ENCODE results near the gene KRT77.

Gene KRT77

DNA sequence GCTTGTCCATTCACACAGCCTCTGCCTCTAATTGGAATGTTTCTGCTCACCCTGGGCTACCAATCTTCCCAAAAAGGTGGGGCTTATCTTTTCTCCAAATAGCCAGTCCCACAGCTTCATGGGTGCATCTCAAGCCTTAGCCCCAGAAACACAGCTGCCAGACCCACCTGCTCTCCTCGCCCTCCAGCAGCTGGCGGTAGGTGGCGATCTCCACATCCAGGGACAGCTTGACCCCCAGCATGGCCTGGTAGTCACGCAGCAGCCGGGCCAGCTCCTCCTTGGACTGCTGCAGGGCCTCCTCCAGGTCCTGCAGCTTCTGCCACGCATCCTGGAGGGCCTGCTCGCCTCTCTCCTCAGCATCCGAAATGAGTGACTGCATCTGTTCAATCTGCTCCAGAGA lies 11.1 kb downstream of the KRT77 start:
- peak; percentile 82 for DNase-seq (ENCODE audit: low spot score)

DNA sequence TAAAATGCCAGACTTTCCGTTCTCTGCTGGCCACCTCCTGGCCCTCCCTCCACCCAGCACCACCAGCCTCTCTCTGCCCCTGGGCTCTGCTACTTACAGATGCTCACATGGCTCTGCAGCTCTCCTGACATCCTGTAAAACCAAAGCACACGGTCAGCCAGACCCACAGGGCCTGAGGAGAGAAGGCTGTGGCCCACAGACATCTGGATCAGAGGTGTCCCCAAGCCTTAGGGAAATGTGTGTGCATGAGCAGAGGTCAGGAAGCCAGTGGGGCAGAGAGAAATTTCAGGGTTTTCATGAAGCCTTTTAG lies 11.5 kb downstream of the KRT77 start:
- no peak for DNase-seq (ENCODE audit: low spot score)

DNA sequence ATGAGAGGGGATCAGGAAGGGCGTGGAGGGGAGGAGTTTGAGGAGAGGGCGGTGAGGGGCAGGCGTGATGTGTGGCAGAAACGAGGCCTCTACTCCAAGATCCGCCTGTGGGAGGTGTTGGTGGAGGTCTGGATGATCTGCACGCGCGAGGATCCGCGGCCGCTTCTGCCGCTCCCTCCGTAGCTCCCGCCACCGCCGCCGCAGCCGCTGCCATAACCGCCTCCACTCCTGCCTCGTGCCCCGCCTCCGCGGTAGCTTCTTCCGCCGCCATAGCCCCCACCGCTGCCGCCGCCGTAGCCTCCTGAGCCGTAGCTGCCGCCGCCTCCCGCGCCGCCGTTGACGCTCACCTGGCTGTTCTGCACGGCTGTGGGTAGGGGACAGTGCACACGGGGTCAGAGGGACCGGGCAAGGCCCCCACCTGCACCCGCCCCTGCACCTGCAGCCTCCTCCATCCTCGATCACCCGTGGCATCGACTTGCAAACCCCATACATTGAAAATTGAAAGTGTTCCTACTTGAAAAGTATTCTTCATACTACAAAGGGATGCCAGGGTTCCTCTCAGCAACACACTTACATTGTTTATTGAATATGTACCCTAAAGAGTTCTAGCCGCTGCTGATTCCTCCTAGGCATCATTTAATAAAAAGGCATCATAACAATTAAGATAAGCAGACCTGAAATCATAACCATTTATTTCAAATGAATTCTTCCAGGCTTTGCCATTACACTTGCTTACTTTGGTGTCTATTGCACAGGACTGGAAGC lies 12.1 kb downstream of the KRT77 start:
- peak; percentile 77 for DNase-seq (ENCODE audit: low spot score)

- no peak for DNase-seq (ENCODE audit: low spot score)
These were observed 12.8 kb downstream of the KRT77 start for GRCh38 chr12:52690351-52691075.

DNA sequence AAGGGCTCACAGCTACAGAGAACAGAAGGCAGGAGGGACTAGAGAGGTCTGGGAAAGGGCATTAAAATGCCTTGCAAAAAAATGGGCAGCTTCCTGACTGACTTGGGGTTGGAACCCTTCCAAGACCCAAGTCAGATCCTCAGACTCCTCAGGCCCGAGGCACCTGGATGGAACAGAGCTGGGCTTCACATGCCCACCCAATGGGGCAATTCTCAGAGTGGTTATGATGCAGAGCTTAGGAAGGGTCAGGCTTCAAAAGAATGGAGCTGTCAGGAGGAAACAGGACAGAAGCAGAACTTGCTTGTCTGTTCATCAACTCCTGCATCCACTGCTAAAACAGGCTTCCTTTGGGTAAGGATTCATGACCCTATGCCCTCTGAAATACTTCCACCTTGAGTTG lies 13.4 kb downstream of the KRT77 start:
- no peak for DNase-seq (ENCODE audit: low spot score)

DNA sequence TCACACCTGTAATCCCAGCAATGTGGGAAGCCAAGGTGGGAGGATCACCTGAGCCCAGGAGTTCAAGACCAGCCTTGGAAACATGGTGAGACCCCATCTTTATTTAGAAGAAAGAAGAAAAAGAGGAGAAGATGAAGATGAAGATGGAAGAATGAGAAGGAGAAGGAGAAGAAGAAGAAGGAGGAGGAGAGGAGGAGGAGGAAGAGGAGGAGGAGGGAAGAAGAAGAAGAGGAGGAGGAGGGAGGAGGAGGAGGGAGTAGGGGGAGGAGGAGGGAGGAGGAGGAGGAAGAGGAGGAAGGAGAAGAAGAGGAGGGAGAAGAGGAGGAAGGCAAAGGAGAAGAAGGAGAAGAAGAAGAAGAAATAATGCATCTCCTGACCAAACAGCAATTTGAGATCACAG lies 14.1 kb downstream of the KRT77 start:
- DNase-seq (ENCODE audit: low spot score) = no peak

DNA sequence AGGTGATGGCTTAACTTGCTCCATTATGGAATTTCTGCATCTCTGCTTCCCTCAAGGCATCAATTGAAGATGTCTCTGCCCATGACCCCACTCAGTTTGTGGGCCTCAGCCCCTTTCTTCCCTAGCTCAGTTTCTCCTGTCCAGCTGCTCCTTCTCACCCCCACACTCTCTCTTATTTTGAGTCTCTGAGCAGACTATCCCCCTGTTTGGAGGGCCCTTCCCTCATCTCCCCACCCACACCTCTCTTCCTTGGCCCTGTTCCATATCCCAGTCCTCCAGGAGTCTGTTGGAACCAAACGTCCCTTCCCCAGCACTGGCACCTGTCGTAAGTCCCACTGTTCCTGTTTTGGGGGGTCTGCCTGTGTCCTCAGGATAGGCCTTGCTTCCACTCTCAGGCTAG lies 14.8 kb downstream of the KRT77 start:
- no peak for DNase-seq (ENCODE audit: low spot score)

DNA sequence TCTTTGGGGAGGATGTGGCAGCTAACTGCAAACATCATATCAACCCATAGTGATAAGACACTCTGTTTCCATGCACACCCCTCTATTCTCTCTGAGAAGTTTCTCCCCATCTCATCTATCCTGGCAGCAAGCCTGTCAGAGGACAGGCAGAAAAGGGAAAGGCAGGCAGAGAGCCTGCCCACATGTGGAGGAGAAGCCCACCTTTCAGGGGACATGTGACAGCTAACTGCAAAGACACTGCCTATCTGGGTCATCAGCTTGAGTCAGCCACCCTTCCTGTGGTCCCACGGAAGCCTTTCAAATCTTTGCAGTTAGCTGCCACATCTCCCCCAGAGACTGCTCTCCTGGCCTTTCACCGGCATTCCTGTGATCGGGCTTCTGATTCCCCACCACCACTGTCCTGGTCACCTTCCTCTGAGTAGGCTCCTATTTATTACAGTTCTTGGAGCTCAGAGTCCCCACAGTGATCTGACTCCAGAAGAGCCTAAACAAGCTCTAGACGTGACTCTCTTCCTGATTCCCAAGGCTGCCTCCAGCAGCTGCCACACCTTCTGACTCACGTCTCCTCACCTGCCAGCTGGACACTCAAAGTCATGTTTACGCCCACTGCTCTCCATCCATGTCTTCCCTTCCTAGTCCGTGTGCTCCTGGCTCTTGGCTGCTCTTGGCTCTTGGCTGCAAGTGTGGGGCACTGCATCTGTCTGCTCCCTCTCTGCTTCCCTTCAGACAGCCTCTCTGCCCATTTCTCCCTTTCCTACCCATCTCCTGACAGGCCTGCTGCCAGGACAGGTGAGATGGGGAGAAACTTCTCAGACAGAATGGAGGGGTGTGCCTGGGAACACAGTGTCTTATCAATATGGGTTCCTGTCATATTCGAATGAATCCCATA lies 15.6 kb downstream of the KRT77 start:
- no peak for DNase-seq (ENCODE audit: low spot score)

- DNase-seq (ENCODE audit: low spot score) = no peak
These were observed 16.4 kb downstream of the KRT77 start for GRCh38 chr12:52686756-52687487.

DNA sequence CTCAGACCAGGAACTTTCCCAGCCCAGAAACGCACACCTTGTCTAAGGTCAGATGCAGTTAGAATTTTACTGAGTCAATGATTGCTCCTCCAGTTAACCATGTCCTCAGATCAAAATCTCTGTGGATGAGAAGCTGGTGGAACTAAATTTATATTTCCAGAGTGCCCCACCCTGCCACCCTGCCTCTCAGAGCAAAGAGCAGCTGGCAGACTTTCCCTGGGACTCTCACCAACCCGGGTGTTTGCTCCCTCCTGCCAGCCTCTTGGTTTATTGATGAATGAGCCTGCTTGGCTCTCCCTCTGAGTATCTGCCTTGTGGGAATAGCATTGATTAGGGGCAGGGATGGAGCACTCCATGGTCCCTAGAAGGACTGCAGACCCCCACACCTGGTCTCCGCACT lies 17.3 kb downstream of the KRT77 start:
- no peak for DNase-seq (ENCODE audit: low spot score)

DNA sequence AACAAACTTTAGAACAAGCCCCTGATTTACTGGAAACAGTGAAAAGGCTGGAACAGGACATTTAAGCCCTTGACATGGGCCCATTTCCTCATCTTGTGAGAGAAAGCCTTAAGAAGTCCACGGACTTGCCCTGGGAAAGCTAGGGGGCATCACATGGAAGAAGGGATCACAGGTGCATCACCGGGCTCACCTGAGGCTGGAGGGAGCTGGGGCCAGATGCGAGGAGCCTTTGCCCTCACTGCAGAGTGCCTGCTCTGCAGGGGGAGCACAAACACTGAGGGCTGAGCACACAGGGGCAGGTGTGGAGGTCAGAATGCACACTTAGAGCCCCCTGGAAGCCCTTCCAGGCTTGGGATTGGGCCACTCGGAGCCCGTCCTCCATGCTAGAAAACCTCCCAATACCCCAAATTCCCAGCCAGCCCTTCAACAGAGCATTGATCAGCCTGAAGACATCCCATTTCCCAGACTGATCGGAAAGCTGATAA lies 17.9 kb downstream of the KRT77 start:
- no peak for DNase-seq (ENCODE audit: low spot score)

- no peak for DNase-seq (ENCODE audit: low spot score)
These were observed 18.9 kb downstream of the KRT77 start for GRCh38 chr12:52684431-52684830.

- no peak for DNase-seq (ENCODE audit: low spot score)
These were observed 19.6 kb downstream of the KRT77 start for GRCh38 chr12:52683575-52684300.

GRCh38 chr12:52682938-52683574 lies 20.3 kb downstream of the KRT77 start:
- no peak for DNase-seq (ENCODE audit: low spot score)

- no peak for DNase-seq (ENCODE audit: low spot score)
These were observed 21.0 kb downstream of the KRT77 start for GRCh38 chr12:52682381-52682660.

- no peak for DNase-seq (ENCODE audit: low spot score)
These were observed 21.6 kb downstream of the KRT77 start for GRCh38 chr12:52681526-52682380.

- DNase-seq (ENCODE audit: low spot score) = no peak
These were observed 23.0 kb downstream of the KRT77 start, which contains the start of gene KRT1 for GRCh38 chr12:52680363-52680762. Gene KRT1 (minus strand): TSS chr12:52680407. CDS start chr12:52680348, 59 bp downstream.

DNA sequence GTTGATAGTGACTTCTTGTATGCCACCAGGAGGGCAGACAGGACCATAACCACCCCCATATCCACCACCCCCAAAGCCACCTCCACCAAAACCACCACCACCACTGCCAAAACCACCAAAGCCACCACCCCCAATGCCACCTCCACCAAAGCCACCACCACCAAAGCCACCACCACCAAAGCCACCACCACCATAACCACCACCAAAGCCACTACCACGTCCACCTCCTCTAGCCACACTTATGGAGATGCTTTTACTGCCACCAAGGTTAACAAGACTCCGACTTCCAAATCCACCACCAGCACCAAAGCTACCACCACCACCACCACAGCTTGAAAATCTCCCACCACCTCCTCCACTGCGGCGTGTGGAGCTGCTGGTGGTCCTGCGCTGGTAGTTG lies 23.4 kb downstream of the KRT77 start:
- no peak for DNase-seq (ENCODE audit: low spot score)

- no peak for DNase-seq (ENCODE audit: low spot score)
These were observed 25.7 kb downstream of the KRT77 start for GRCh38 chr12:52677671-52678070.

DNA sequence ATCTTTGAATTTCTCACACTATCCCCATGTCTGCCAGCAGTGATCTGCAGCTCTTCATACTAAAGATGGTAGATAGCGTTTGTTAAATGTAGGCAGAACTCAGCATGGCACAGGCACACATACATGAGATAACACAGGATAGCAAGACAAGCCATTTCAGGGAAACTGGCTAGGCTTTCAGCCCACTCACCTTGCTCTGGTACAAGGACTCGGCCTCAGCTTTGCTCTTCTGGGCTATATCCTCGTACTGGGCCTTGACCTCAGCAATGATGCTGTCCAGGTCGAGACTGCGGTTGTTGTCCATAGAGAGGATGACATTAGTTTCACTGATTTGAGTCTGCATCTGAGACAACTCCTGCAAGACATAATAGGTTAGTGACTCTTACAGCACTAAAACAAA lies 26.2 kb downstream of the KRT77 start:
- no peak for DNase-seq (ENCODE audit: low spot score)

Data from ecto neural progenitor cell (in vitro differentiated cells).